GM12892 (cell line): Measurements from ENCODE around the gene EFNA3. TPM values are rescaled to one million over a fixed set of nuclear protein-coding genes. Genes with fewer than 3 reads are reported as not detected.

Source experiments
- DNase-seq: peaks from one replicate; pipeline ENCODE4 v3.0.0; 2011; ENCODE audit not compliant: insufficient read length
- FAIRE-seq: peaks from 2 replicates; lab custom pipeline; 2011; peaks lifted over from hg19 to GRCh38; lab: Jason Lieb, UNC
- POLR2A ChIP-seq: IDR thresholded peaks from 2 replicates; pipeline ENCODE4 v1.6.1; 2011; ENCODE audit warnings: low read depth, low read length, control low read depth
- POLR2AphosphoS5 ChIP-seq: IDR thresholded peaks from 2 replicates; pipeline ENCODE4 v1.6.1; 2011; ENCODE audit warnings: low read depth, low read length, control low read depth
- TAF1 ChIP-seq: IDR thresholded peaks from 2 replicates; pipeline ENCODE4 v1.6.1; 2011; ENCODE audit warnings: low read depth, mild to moderate bottlenecking, control low read depth, low read length, borderline replicate concordance
- polyA plus RNA-seq: library from polyadenylated mRNA; unstranded; fragments of >200 nt; gene quantifications from one replicate; pipeline ENCODE4 v1.2.1, GENCODE V29; 2012; ENCODE audit warnings: missing spikeins, inconsistent platforms; ENCODE audit not compliant: missing spikeins

The EFNA3 gene
- polyA plus RNA-seq: 4.3 TPM

- peak; percentile 73 for FAIRE-seq
- TF ChIP-seq TAF1 (no peak), POLR2A (no peak), POLR2AphosphoS5 (no peak)
- DNase-seq: peak; percentile 93
Measured at GRCh38 chr1:155078469-155079209, at the start of gene EFNA3. TSS of gene EFNA3 (plus strand) at chr1:155078837. CDS start at chr1:155078942, 105 bp downstream.

- TF ChIP-seq POLR2A: no peak
- no peak for TF ChIP-seq POLR2AphosphoS5
- TF ChIP-seq TAF1: no peak
- DNase-seq (no peak), FAIRE-seq (no peak)
Measured at GRCh38 chr1:155029513-155030242, 49.0 kb upstream of the EFNA3 start.

- TF ChIP-seq TAF1 (no peak), POLR2AphosphoS5 (no peak), POLR2A (no peak)
- FAIRE-seq (no peak), DNase-seq (no peak)
Measured at GRCh38 chr1:155030243-155030795, 48.3 kb upstream of the EFNA3 start.

GRCh38 chr1:155030899-155031298, 47.7 kb upstream of the EFNA3 start:
- FAIRE-seq (no peak), DNase-seq (no peak)
- no peak for TF ChIP-seq POLR2A

GRCh38 chr1:155032886-155033285, 45.8 kb upstream of the EFNA3 start:
- no peak for TF ChIP-seq POLR2A
- no peak for FAIRE-seq
- no peak for DNase-seq

GRCh38 chr1:155033524-155033923, 45.1 kb upstream of the EFNA3 start, which contains the start of the genes DCST1 and DCST2:
TSS of gene DCST1 (plus strand) at chr1:155033824. CDS start at chr1:155034037, 213 bp downstream.
TSS of gene DCST2 (minus strand) at chr1:155033781. CDS start at chr1:155033701, 80 bp downstream.
- TF ChIP-seq POLR2A (no peak), POLR2AphosphoS5 (no peak), TAF1 (no peak)
- DNase-seq: no peak
- no peak for FAIRE-seq

- TF ChIP-seq POLR2A: no peak
- no peak for TF ChIP-seq POLR2AphosphoS5
- TF ChIP-seq TAF1: no peak
- FAIRE-seq: no peak
- DNase-seq: no peak
Measured at GRCh38 chr1:155034318-155035208, 44.1 kb upstream of the EFNA3 start.

- no peak for TF ChIP-seq POLR2A
- no peak for TF ChIP-seq POLR2AphosphoS5
- TF ChIP-seq TAF1: no peak
- FAIRE-seq (no peak), DNase-seq (no peak)
Measured at GRCh38 chr1:155035936-155036335, 42.7 kb upstream of the EFNA3 start.

- TF ChIP-seq POLR2A (no peak), POLR2AphosphoS5 (no peak), TAF1 (no peak)
- FAIRE-seq: no peak
- no peak for DNase-seq
Measured at GRCh38 chr1:155037043-155037442, 41.6 kb upstream of the EFNA3 start.

- no peak for DNase-seq
- no peak for FAIRE-seq
- no peak for TF ChIP-seq POLR2AphosphoS5
- no peak for TF ChIP-seq TAF1
- TF ChIP-seq POLR2A: no peak
Measured at GRCh38 chr1:155037851-155038441, 40.7 kb upstream of the EFNA3 start.
